ENCODE measurements around the gene GRB10.

The GRB10 gene

DNA sequence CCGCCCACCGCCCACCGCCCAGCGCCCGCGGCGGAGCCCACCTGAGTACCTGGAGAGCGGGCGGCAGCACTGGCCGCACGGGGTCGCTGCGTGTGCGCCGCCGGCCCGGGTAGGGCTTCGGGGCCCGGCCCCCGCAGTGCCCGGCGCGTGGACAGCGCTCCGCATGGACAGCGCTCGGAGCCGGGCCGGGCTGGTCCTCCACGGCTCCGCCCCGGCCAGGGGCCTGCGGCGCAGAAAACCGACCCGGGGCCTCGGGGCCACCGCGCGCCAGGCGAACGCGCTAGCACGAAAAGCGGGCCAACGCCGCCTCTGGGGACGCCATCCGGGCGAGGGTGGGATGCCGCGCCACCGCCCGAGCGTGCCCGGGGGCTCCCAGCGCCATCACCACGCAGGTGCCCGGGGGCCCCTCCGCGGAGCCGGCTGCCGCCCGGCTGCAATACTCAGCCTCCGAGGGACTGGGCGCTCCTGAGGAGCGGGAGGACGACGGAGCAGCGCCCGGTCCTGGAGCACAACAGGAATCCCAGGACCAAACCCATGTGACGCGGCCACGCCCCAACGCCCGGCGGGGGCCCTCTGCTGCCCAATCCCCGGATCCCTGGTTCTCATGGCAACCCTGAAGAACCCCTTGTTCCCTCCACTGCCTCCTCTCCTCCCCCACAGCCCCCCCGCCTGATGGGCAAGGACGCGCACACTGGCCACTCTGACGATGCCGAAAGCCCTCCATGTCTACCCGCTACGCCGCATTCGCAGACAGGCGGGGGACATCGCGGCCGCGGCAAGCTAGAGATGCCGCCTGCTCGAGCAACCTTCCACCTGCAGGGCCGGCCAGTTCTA lies at the start of gene GRB10:
Gene GRB10 (minus strand): TSS at position 522 of the 834 bp plus-strand sequence. CDS start 50,574 bp downstream, outside the sequence.
- no peak for TF ChIP-seq POLR2A (IDR thresholded peaks at IDR 0.05; ENCODE audit: low read depth, low read length)
- DNase-seq (ENCODE audit: insufficient read length, low spot score) (peak; percentile 72), FAIRE-seq (no peak)

DNA sequence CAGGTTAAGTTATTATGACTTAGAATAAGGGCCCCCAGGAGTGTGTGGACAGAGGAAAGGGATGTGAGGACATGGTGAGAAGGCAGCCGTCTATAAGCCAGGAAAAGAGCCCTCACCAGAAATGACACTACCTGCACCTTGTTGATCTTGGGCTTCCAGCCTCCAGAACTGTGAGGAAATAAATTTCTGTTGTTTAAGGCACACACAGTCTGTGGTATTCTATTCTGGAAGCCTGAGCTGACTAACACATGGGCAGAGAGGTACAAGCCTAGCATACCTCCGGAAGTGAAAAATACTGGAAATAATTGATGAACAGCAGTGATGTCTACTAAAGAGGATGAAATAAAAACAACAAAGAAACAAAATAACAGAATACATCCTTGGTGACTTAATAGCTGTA lies 46.1 kb upstream of the GRB10 start:
- DNase-seq (ENCODE audit: insufficient read length, low spot score) (no peak), FAIRE-seq (no peak)
- TF ChIP-seq POLR2A (IDR thresholded peaks at IDR 0.05; ENCODE audit: low read depth, low read length) = no peak

GRCh38 chr7:50828116-50828515 lies 45.4 kb upstream of the GRB10 start:
- TF ChIP-seq POLR2A (IDR thresholded peaks at IDR 0.05; ENCODE audit: low read depth, low read length) = no peak
- DNase-seq (ENCODE audit: insufficient read length, low spot score) = no peak
- no peak for FAIRE-seq

GRCh38 chr7:50827281-50827680 lies 44.6 kb upstream of the GRB10 start:
- TF ChIP-seq POLR2A (IDR thresholded peaks at IDR 0.05; ENCODE audit: low read depth, low read length) = no peak
- FAIRE-seq (no peak), DNase-seq (ENCODE audit: insufficient read length, low spot score) (no peak)

GRCh38 chr7:50826371-50827172 lies 43.9 kb upstream of the GRB10 start:
- DNase-seq (ENCODE audit: insufficient read length, low spot score) = peak; percentile 75
- TF ChIP-seq POLR2A (IDR thresholded peaks at IDR 0.05; ENCODE audit: low read depth, low read length) = no peak
- FAIRE-seq = peak; percentile 97

DNA sequence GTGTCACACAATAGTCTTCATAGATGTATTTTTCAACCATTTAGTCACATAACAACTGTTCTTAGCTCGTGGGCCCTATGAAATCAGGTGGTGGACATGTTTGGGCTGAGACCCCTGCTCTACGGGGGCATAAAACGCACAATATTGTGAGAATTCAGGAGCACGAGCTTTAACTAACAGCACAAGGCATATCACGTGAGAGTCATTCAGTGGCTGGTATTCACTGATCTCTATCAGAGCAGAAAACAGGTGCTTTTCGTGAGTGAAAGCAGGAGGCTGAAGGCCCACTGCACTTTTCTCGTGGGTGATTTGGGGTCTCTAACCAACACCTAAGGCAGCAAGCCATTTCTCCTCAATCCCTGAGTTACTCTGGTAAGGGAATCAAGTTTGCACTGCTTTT lies 42.8 kb upstream of the GRB10 start:
- FAIRE-seq (no peak), DNase-seq (ENCODE audit: insufficient read length, low spot score) (no peak)
- no peak for TF ChIP-seq POLR2A (IDR thresholded peaks at IDR 0.05; ENCODE audit: low read depth, low read length)

GRCh38 chr7:50824882-50825281 lies 42.2 kb upstream of the GRB10 start:
- no peak for FAIRE-seq
- no peak for DNase-seq (ENCODE audit: insufficient read length, low spot score)

DNA sequence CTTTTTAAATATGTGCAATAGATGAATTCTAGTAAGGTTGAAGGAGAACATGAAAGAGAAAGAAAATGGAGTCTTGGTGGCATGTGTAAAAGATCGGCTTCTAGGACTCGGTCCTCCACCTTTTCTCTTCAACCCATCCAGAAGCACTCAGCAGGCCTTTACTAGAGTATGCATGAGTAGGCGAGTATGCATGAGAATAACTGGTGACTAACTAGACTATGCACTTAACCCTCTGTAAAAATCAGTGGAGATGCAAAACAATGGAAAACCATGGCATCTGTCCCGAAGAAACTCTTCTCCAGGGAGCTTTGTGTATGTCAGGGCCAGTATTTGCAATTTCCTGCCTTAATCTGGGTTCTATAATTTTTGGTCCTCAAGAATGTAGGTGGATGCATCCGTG lies 40.0 kb upstream of the GRB10 start:
- TF ChIP-seq POLR2A (IDR thresholded peaks at IDR 0.05; ENCODE audit: low read depth, low read length) = no peak
- DNase-seq (ENCODE audit: insufficient read length, low spot score) (no peak), FAIRE-seq (no peak)

More at GRCh38 chr7:50824882-50825281, 42.2 kb upstream of the GRB10 start:
- TF ChIP-seq POLR2A (IDR thresholded peaks at IDR 0.05; ENCODE audit: low read depth, low read length) = no peak

GRCh38 chr7:50822110-50822509 lies 39.4 kb upstream of the GRB10 start:
- DNase-seq (ENCODE audit: insufficient read length, low spot score) (no peak), FAIRE-seq (no peak)
- no peak for TF ChIP-seq POLR2A (IDR thresholded peaks at IDR 0.05; ENCODE audit: low read depth, low read length)

DNA sequence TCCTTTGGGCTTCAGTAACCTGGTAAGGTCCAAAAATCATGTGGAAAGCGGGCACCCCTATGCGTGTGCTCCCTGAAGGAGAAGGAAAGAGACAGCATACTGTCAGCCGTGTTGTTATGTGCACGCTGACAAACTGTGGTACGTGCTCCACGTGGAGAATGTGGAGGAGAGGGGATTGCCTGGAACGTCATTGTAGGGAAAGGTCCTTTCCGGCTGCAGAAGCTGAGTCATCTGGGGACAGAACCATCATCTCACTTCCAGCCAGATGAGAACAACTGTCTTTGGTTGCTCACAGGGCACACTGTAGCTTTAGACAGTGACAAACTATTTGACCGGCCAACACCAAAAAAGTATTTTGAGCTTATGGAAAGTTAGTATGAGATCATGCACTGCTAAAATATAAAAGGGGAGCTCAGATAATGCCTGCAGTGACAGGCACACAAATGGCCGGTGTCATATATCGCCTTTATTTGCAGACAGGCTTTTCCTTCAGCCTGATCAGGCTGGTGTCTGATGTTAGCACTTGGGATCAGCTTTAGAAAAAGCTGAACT lies 38.8 kb upstream of the GRB10 start:
- DNase-seq (ENCODE audit: insufficient read length, low spot score) = no peak
- FAIRE-seq = no peak

DNA sequence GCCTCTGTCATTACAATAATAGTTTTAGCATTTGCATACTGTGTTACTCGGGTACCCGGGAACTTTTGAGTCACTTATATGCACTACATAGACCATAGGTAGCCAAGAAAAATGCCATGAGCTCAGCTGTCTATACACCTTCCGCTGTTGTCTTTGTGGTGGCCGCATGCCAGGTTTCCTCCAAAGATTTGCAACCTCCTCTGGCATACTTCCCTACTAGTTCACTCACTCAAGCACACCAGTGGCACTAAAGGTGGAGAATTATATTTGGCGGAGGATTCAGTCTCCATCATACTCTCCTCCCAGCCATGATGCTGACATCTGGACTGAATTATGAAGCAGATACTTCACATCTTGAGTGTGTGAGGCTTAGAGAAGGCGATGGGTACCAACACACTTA lies 35.6 kb upstream of the GRB10 start:
- TF ChIP-seq POLR2A (IDR thresholded peaks at IDR 0.05; ENCODE audit: low read depth, low read length) = no peak
- FAIRE-seq = no peak
- DNase-seq (ENCODE audit: insufficient read length, low spot score) = no peak

More for the DNA sequence above, 38.8 kb upstream of the GRB10 start:
- TF ChIP-seq POLR2A (IDR thresholded peaks at IDR 0.05; ENCODE audit: low read depth, low read length) = no peak

- no peak for FAIRE-seq
- no peak for TF ChIP-seq POLR2A (IDR thresholded peaks at IDR 0.05; ENCODE audit: low read depth, low read length)
- no peak for DNase-seq (ENCODE audit: insufficient read length, low spot score)
Measured at GRCh38 chr7:50817561-50817960, 34.9 kb upstream of the GRB10 start.

GRCh38 chr7:50815138-50815537 lies 32.4 kb upstream of the GRB10 start:
- DNase-seq (ENCODE audit: insufficient read length, low spot score) (no peak), FAIRE-seq (no peak)
- no peak for TF ChIP-seq POLR2A (IDR thresholded peaks at IDR 0.05; ENCODE audit: low read depth, low read length)

GRCh38 chr7:50814166-50814565 lies 31.5 kb upstream of the GRB10 start:
- no peak for TF ChIP-seq POLR2A (IDR thresholded peaks at IDR 0.05; ENCODE audit: low read depth, low read length)
- no peak for DNase-seq (ENCODE audit: insufficient read length, low spot score)
- FAIRE-seq = no peak
